Non-pigmented ciliary epithelial cell (primary cell): Measurements from ENCODE around the gene TRPM4.
"Not testable (repeated sequence)": the region's sequence is repeated elsewhere in the genome, so short reads cannot be mapped to it uniquely, and the experiment has no call there.

ENCODE experiments used
- DNase-seq: peaks from one replicate; pipeline ENCODE4 v3.0.0-alpha.2; 2010; ENCODE audit warnings: low read depth

TRPM4 gene

DNA sequence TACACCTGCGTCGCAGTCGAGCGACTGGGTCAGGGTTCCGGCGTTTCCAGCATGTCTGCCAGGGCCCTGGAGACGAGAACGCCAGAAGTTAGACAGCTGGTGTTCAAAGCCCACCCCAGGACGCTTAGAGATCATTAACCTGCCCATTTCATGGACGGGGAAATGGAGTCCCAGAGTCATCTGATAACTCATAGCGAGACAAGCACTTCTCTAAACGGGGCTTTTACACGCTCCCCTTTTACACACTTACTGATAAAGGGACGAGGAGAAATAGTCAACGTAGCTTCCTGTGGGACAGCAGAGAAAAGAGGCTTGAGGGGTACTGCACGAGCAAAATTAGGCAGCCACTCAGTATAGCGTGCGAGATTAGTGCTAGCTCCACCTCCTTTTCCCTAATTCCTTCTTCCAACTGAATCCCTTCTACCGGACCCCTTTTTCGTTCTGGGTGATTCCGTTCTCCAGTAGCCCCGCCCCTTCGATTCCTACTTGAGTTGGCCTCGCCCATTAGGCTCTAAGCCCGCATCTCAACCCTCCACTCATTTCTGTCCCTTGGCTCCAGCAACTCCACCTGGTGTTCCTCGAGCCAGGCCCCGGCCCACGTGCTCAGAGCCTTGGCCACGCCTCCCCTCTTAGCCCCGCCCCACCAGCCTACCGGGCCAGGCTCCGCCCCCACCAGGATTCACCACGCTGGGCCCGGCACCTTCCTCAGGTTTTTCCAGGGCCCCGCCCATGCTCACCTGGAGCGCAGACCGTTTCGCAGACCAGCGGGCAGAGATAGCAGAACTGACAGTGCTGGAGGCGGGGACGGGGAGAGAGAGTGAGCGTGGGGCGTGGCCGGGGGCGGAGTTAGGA lies 6.1 kb upstream of the TRPM4 start:
- no peak for DNase-seq

DNA sequence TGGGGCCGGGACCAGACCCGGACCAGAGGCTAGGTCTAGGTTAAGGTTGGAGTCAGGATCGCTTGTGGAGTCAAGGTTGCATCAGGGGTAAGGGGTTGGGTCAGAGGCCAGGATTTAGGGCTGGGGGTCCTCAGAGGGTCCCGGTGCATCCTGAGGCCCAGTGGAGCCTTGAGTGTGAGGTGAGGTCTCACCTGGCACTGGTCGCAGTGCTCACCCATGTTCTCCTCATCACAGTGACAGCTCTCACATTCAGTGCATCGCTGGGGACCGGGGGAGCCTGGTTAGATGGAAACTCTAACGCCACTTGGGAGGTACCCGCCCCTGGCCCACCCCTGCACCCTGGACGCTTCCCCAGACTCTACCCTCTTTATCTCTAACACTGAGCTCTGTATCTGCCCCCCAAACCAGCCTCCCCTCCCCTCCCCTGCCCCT lies 5.5 kb upstream of the TRPM4 start:
- no peak for DNase-seq

DNA sequence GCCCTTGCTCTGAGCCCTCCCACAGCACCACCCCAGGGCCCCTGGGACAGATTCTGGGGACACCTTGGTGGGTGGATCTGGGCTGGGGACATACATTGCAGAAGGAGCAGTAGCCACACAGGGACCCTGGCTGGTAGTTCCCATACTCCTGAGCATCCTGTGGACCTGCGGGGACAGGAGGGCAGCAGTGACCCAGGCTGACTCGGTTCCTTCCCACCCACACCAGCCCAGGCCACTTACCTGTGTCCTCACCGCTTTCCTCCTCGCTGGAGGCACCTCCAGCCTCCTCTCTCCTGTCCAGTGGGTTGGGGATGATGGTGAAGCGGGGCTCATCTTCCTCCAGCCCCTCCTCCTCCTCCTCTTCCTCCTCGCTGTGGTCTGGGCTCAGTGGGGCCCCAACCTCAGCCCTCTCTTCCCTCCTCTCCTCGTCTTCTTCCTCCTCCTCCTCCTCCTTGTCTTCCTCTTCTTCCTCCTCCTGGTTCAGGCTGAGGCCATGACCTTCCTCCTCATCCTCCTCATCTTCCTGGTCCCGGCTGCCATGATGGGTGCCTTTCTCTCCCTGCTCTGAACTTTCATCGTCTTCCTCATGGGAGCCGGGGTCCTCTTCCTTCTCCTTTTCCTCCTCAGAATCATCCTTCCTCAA lies 4.3 kb upstream of the TRPM4 start:
- DNase-seq: no peak

DNA sequence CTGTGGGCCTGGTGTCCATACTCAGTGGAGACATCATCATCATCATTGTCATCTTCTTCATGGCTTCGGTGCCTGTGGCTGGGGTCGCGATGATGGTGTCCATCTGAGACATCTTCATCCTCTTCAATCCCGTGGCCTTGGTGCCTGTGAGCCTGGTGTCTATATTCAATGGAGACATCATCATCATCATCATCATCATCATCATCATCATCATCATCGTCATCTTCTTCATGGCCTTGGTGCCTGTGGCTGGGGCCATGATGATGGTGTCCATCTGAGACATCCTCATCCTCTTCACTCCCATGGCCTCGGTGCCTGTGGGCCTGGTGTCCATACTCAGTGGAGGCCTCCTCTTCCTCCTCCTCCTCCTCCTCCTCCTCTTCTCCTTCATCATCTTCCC lies 3.3 kb upstream of the TRPM4 start:
- DNase-seq: no peak

DNA sequence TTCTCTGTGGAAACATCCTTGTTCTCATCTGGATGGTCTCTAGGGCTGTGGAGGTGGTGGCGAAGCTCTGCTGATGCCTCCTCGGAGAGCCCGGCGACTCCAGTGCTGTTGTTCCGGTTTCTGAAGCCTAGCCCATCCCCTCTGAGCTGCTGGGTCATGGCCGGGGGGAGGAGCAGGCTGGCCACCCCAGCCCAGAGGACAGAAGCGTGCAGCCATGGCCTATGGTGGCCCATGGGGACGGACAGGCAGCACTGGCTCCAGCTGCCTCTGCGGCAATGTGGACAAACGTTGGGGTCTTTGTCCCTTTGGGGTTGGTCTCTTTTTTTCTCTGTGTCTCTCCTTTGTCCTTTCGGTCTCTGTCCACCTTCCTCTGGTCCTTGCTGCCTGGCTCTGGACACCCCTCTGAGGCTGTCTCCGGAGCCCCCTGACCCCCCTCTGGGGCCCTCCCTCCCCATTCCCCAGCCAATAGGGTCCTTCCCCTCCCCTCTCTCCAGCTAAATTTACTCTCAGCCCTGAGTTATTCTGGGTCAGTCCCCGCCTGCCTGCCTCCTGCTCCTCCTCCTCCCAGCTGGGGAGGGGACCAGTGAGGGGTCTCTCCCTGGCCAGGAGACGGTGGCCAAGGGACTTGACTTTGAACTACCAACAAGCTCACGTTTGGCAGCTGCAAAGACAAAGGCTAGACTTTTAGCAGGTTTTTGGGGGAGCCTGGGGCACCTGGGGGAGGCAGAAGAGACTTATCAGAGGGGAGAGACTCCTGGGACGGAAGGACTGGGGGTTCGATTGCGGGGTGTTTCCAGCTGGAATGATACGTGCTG lies 2.4 kb upstream of the TRPM4 start, which contains the start of gene HRC:
TSS of gene HRC (minus strand) at position 392 of the 815 bp plus-strand sequence. CDS start at position 233, 159 bp downstream.
- DNase-seq: no peak

DNA sequence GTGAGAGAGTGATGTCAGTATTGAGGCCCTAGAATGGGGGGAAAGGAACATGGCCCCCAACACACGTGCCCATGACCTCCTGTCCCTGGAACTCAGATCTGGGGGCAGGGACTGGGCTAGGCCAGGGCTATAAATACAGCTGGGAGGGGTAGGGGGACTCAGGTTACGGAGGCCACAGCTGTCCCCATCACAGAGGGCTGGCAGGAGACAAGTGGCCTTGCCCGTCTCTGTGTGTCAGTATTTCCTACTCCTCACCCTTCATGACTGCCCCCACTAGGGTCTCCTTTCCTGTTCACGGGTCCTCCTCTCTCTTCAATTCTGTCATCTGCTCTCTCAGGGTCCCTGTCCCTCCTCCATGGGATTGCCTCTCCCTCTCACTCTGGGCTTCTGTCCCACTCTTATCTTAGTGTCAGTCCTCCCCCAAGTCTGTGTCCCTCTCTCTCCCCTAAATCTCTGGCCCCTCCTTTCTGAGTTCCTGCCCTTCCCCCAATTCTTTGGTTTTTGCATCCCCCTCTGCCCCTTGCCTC lies 1.7 kb upstream of the TRPM4 start:
- no peak for DNase-seq

DNA sequence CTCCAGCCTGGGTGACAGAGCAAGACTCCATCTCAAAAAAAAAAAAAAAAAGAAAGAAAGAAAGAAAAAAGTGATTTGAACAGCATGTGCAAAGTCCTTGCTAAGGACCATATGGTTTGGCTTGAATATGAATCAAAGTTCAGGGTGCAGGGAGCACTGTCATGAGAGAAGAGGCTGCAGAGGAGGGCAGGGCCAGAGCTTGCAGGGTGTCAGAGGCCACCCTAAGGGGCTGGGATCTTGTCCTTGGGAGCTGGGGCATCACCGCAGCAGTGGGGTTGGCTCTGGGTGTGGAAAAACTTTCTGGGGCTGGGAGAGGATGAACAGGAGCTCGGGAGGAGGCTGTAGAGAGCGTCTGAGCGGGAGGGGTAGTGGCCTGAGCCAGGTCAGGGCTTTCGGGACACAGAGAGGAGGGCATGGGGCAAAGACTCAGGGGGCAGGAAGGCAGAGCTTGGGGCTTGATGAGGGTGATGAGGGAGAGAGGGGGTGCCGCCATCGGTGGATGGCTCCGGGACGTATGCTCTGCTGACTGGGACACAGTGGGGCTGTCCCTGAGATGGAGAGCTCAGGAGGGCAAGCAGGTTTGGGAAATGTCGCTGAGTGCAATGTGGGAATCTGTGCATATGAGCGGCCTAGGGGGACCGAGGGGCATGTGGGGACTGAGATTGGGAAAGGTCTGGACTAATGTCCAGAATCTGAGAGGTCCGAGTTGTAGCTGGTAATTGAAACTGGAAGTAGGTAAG lies 3.0 kb downstream of the TRPM4 start:
- DNase-seq: no peak

DNA sequence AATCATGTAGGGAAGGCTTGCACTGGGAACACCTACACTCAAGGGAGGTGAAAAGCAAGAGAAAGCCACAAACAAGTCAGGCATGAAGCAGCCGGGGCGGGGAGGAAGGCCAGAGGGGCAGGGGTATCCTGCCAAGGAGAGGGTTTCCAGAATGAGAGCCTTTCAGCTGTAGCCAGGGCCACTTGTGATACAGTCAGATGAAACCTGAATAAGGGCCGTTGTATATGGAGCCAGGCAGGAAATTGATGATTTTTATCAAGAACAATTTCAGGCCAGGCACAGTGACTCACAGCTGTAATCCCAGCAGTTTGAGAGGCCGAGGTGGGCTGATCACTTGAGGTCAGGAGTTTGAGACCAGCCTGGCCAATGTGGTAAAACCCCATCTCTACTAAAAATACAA lies 4.4 kb downstream of the TRPM4 start:
- DNase-seq: no peak

DNA sequence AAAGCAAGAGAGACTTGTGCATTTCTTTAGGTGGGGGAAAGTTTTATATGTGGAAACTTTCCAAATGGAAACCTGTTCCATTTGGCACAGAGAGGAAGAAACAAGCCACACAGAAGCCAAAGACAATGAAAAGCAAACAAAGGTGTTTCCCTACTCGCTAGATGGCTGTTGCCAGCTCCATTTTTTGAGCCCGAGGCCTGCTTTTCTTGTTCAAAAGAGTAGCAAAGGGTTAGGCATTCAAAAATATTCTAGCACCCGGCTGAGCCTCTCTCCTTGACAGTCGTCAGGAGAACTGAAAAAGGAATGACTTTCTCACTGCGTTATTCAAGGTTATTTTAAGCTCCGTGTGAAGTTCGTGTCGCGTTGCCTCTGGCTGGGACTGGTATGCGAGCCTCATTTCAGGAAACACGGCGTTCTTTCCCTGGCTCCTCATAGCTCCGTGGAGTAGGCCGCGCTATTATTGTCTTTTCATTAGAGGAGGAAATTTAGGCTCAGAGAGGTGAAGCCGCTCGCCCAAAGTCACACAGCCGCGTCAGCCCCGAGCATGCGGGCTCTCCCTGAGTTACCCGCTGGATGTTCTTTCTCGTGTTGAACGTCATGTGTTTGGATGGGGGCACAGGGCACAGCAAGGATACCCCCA lies 7.6 kb downstream of the TRPM4 start:
- no peak for DNase-seq

DNA sequence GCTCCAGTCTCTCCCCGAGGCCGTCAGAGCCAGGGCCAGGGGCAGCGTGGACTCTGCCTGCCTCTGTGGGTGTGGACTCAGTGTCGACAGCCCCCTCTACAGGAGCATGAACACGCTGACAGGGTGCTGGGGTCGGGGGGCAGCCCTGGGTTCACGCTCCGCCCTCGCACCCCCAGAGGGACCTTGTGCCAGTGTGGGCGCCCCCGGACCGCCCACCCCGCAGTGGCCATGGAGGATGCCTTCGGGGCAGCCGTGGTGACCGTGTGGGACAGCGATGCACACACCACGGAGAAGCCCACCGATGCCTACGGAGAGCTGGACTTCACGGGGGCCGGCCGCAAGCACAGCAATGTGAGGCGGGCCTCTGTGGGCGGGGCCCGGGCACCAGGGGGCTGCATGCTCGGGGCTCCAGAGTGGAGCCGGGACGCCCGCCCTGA lies 8.3 kb downstream of the TRPM4 start:
- DNase-seq: no peak

DNA sequence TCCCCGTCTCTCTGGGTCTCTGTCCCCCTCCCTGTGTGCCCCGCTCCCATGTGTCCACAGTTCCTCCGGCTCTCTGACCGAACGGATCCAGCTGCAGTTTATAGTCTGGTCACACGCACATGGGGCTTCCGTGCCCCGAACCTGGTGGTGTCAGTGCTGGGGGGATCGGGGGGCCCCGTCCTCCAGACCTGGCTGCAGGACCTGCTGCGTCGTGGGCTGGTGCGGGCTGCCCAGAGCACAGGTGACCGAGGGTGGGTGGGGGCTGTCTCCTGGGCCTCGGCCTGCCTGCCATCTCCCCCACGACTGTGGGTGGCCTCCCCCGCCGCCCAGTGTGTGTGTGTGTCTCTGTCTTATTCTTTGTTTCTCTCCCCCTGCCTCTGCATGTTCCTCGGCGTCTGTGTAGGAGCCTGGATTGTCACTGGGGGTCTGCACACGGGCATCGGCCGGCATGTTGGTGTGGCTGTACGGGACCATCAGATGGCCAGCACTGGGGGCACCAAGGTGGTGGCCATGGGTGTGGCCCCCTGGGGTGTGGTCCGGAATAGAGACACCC lies 10.3 kb downstream of the TRPM4 start:
- DNase-seq: no peak

DNA sequence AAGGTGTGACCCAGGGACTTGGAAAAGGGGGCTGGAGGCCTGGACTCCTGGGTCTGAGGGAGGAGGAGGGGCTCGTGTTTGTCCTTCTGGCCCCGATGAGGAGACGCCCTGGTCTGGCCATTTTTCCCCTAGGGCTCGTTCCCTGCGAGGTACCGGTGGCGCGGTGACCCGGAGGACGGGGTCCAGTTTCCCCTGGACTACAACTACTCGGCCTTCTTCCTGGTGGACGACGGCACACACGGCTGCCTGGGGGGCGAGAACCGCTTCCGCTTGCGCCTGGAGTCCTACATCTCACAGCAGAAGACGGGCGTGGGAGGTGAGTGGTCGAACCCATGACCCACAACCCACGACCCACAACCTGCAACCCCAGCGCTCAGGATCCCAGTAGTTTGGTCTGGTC lies 10.8 kb downstream of the TRPM4 start:
- no peak for DNase-seq

DNA sequence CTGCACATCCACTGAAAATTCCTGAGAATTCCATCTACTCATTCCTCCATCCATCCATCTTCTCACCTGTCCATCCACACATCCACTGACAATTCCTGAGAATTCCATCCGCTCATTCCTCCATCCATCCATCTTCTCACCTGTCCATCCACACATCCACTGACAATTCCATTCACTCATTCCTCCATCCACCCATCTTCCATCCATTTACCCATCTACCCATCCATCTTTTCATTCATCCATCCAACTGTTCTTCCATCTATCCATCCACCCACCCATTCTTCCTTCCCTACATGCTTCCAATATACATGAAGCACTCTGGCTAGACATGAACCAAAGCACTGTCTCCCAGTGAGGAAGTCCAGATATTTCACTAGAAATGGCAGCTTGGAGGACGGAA lies 15.6 kb downstream of the TRPM4 start:
- DNase-seq: no peak

DNA sequence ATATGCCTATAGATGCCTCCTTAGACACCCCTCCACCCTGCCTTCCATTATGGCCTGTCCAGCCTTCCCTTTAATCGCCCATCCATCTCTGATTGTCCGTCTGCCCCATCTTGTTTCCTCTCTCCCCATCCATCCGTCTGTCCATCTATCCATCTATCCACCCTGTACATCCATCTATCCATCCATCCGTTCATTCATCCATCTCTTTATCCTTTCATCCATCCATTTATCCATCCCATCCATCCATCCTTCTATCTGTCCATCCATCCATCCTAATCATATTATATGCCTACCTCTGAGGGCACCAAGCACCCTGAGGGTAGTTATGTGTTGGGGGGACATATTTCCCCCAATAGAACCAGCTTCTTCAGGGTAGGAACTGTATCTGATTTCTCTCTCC lies 23.1 kb downstream of the TRPM4 start:
- DNase-seq: no peak

DNA sequence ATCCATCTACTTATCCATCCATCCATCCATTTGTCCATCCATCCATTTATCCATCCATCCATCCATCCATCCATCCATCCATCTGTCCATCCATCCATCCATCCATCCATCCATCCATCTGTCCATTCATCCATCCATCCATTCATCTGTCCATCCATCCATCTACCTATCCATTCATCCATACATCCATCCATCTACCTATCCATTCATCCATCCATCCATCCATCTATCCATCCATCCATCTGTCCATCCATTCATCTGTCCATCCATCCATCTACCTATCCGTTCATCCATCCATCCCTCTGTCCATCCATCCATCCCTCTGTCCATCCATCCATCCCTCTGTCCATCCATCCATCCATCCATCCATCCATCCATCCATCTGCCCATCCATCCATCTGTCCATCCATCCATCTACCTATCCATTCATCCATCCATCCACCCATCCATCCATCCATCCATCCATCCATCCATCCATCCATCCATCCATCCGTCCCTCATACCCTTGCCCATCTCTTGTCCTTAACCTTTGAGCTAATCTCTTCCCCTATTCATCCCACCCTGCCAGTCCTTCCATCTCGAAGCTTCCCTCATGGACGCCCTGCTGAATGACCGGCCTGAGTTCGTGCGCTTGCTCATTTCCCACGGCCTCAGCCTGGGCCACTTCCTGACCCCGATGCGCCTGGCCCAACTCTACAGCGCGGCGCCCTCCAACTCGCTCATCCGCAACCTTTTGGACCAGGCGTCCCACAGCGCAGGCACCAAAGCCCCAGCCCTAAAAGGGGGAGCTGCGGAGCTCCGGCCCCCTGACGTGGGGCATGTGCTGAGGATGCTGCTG lies 24.6 kb downstream of the TRPM4 start:
- not testable (repeated sequence) for DNase-seq

DNA sequence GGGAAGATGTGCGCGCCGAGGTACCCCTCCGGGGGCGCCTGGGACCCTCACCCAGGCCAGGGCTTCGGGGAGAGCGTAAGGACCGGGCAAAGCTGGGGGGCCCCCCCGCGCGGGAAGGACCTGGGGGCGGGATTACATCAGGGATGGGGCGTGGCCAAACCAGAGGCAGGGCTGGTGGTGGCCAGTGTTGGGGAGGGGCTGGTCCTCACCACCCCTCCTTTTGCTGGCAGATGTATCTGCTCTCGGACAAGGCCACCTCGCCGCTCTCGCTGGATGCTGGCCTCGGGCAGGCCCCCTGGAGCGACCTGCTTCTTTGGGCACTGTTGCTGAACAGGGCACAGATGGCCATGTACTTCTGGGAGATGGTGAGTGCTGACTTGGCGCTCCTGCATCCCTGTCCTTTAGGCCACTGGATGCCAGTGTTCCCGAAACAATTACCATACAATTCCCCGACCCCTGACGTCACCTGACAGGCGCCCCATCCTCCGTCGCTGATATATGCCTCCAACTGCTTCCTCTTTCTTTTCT lies 25.3 kb downstream of the TRPM4 start:
- no peak for DNase-seq

DNA sequence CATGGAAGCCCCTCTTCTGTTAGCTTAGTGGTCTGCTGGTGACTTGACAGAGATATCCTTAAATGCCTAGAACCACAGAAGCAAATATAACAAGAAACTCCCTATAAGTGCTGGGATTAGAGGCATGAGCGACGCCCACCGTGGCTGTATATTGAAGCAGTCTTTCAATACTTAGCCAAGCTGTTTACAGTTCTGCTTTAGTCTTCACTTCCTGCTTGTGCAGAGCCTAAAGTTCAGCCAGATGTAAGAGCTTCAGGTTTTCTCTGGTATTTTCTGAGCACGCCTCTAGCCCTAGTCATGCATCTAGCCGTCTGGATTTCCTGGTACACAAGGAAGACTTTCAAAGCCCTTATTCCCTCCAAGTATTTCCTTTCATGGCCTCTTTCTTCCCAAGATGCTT lies 28.5 kb downstream of the TRPM4 start:
- DNase-seq: no peak

DNA sequence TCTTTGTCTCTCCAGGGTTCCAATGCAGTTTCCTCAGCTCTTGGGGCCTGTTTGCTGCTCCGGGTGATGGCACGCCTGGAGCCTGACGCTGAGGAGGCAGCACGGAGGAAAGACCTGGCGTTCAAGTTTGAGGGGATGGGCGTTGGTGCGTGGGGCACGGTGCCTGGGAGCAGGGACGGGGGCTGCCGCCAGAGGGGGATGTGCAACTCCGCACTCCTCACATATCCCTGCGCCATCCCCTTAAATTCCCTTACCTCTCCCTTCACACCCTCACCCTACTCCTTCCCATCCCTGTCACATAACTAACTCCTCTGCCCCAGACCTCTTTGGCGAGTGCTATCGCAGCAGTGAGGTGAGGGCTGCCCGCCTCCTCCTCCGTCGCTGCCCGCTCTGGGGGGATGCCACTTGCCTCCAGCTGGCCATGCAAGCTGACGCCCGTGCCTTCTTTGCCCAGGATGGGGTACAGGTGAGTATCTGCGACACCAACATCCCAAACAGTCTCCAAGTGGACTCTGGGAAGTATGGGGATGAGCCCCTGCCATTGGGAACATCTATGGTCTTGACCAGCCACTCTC lies 31.1 kb downstream of the TRPM4 start:
- no peak for DNase-seq

DNA sequence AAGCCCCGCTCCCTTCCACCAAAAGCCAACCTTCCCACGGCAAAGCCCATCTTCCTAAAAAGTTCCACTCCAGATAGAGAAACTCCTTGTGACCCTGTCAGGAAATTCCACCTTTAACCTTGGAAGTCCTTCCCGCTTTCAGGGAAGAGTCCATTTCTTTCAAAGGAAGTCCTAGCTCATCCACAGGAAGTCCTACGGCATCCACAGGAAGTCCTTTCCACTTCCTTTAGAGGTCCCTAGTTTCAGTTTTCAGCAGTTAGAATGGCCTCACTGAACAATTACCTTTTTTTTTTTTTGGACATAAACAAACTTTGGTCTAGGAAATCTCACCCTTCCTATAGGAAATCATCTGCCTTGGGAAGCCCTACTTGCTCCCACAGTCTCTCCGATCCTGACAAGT lies 31.7 kb downstream of the TRPM4 start:
- DNase-seq: no peak
